Measurements from ENCODE around the gene XPNPEP2.
A peak's percentile ranks its signal among the peaks of the same experiment; 100 is the strongest.
"Not testable (repeated sequence)": the region's sequence is repeated elsewhere in the genome, so short reads cannot be mapped to it uniquely, and the experiment has no call there.

Gene XPNPEP2

GRCh38 chrX:129719931-129720530 is 18.7 kb upstream of the XPNPEP2 start:
- DNase-seq (ENCODE audit: low spot score), result no peak

GRCh38 chrX:129720741-129721140 is 18.0 kb upstream of the XPNPEP2 start:
- no peak for DNase-seq (ENCODE audit: low spot score)

GRCh38 chrX:129721414-129721813 is 17.4 kb upstream of the XPNPEP2 start:
- no peak for DNase-seq (ENCODE audit: low spot score)

DNA sequence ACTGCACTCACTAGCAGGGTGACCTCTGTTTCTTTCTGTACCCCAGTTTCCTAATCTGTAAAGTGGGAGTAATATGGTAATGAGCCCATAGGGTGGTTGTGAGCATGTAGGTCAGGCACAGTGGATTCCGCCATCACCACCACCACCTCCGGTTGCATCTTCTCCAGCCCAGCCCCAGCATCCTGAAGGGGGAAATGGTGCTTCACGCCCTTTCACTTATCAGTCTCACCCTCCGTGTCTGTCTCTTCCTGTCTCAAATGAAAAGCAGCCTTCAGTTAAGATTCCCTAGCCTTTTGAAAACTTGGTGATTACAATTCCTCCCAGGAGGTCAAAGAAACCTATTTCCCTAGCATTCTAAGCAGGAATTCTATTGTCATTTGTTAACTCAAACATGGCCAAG is 16.9 kb upstream of the XPNPEP2 start:
- no peak for DNase-seq (ENCODE audit: low spot score)

DNA sequence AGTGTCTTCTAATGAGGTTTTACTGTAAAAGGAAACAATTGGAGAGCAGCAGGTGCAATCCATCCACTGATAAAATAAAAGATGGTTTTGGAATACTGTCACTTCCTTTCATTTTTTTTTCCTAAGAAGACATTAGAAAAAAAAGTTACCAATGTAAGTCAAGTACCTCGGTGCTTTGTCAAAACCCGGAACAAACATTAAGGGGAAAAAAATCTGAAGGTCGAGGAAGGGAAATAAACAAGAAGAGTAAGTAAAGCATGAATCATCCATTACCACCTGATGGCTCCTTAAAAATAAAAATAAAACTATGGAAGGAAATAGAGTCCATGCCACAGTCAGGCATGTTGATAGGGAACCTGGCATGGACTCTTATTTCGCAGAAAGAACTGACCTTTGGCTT is 15.3 kb upstream of the XPNPEP2 start:
- DNase-seq (ENCODE audit: low spot score), result no peak

- DNase-seq (ENCODE audit: low spot score), result no peak
Observed at GRCh38 chrX:129724754-129725153, 14.0 kb upstream of the XPNPEP2 start.

- DNase-seq (ENCODE audit: low spot score), result peak; percentile 69
Observed at GRCh38 chrX:129726307-129727111, 12.3 kb upstream of the XPNPEP2 start.

DNA sequence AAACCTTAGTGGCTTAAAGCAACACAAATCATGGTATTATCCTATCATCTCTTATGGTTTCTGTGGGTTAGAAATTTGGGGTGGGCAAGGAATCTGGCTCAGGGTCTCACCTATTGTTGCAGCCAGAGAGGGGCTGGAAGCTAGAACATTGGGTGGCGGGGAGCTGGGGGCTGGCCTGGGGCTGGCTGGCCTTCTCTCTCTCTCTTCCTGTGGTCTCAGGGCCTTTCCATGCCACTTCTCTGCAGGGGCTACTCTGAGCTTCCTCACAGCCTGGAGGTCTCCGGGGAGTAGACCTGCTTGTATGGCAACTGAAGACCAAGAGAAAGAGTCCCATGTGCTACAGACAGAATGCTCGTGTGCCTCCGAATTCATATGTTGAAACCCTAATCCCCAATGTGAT is 10.7 kb upstream of the XPNPEP2 start:
- DNase-seq (ENCODE audit: low spot score), result no peak

DNA sequence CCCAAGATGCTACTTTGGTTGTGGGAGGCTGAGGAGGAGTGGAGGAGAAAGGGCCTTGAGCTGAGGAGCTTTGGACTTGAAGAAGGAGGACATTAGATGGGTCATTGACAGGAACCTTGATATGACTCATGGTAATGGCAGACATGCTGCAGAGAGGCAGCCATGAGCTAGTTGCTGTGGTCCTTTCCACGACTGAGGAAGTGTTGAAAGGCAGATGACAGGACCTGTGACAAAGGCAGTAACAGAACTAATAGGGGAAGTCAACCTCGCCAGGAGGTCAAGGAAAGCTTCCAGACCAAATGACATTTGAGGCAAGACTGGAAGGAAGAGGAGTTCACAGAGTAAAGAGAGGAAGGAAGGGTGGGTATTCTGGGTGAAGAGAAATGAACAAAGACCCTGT is 7.6 kb upstream of the XPNPEP2 start:
- no peak for DNase-seq (ENCODE audit: low spot score)

GRCh38 chrX:129732857-129733256 is 5.9 kb upstream of the XPNPEP2 start:
- no peak for DNase-seq (ENCODE audit: low spot score)

DNA sequence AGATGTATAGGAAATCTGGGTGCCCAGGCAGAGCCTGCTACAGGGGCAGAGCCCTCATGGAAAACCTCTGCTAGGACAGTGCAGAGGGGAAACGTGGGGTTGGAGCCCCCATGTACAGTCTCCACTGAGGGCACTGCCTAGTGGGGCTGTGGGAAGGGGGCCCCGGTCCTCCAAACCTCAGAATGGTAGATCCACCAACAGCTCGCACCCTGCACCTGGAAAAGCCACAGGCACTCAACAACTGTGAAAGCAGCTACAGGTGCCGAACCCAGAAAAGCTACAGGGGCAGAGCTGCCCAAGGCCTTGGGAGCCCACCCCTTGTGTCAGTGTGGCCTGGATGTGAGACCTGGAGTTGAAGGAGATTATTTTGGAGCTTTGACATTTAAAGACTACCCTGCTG is 5.4 kb upstream of the XPNPEP2 start:
- no peak for DNase-seq (ENCODE audit: low spot score)

DNA sequence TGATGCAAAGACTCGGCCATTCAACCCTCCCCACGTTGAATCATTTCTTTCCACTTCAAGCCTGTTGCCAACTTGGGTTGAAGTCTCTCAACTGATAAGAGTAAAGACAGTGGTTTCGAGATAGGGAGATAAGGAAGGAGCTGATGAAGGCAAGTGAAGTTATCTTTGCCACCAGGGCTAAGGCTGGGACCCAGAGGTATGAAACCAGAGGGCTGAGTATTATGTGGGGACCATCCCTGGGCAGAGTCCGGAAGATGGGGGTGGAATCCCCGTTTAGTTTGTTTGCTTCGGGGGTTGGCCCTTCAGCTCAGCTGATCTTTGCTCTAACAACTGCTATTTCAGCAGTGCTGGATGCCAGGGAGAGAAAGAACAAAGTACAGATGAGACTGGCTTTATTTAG is 2.3 kb upstream of the XPNPEP2 start:
- no peak for DNase-seq (ENCODE audit: low spot score)

GRCh38 chrX:129737916-129738315 is 863 bp upstream of the XPNPEP2 start:
- peak; percentile 63 for DNase-seq (ENCODE audit: low spot score)

DNA sequence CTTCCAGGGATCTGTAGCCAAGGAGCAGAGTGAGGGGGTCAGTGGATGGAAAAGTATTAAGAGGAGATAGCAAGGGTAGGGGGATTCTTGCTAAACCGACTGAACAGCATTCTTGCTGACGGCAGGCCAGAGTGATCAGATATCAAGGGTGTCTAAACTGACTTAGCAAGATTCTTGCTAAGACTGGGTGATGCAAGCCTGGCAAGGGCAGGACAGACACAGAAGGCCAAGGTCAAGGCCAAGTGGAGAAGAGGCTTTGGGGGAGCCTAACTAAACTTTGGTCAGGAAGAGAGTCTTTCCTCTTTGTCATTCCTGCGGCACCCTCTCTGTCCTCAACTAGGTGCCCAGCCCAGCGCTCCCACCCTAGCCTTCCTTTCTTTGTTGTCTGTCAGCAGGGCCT is 799 bp downstream of the XPNPEP2 start:
- no peak for DNase-seq (ENCODE audit: low spot score)

DNA sequence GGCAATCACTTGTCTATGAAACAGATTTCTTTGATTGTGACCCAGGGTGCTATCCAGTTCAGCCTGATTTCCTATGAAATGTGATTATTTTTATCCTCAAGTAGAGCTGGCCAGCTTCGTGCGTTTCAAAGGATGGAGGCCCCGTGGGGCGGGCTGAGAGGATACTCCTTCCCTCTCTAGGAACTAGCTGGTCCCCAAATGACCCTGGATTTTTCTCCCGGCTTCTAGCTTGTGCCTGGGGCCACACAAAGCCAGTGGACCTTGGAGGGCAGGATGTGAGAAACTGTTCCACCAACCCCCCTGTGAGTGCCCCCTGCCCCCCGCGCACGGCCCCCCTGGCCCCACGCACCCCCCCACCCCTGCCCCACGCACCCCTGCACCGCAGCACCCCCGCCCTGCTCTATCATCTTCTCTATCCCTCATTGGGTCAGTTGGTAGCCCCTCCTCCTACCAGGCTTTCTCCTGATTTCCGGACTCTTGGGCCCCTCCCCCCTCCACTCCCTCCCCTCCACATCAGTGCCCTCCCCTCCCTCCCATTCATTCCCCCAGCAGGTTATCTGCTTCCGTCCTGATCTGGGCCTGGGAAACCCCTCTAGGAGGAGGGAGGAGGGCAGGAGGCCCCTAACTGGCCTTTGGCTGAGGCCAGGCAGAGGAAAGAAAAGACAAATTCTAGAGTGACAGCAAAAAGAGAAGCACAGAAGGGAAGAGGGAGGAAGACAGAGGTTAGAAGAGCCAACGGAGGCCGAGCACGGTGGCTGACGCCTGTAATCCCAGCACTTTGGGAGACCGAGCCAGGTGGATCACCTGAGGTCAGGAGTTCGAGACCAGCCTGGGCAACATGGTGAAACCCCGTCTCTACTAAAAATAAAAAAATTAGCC is 3.3 kb downstream of the XPNPEP2 start:
- no peak for DNase-seq (ENCODE audit: low spot score)

DNA sequence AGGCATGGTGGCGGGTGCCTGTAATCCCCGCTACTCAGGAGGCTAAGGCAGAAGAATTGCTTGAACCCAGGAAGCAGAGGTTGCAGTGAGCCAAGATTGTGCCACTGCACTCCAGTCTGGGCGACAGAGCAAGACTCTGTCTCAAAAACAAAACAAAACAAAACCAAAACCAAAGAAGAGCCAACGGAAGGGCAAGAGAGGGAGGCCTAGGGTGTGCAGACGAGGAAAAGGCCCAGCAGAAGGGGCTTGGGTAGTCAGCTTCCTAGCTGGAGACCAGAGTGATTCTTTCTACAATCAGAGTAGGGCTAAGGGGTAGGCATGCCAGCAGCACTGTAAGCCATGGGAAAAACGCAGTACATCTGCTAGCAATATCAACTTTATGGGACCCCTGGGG is 4.0 kb downstream of the XPNPEP2 start:
- not testable (repeated sequence) for DNase-seq (ENCODE audit: low spot score)

GRCh38 chrX:129743821-129744220 is 5.0 kb downstream of the XPNPEP2 start:
- DNase-seq (ENCODE audit: low spot score), result no peak

GRCh38 chrX:129744861-129745321 is 6.1 kb downstream of the XPNPEP2 start:
- DNase-seq (ENCODE audit: low spot score), result no peak

DNA sequence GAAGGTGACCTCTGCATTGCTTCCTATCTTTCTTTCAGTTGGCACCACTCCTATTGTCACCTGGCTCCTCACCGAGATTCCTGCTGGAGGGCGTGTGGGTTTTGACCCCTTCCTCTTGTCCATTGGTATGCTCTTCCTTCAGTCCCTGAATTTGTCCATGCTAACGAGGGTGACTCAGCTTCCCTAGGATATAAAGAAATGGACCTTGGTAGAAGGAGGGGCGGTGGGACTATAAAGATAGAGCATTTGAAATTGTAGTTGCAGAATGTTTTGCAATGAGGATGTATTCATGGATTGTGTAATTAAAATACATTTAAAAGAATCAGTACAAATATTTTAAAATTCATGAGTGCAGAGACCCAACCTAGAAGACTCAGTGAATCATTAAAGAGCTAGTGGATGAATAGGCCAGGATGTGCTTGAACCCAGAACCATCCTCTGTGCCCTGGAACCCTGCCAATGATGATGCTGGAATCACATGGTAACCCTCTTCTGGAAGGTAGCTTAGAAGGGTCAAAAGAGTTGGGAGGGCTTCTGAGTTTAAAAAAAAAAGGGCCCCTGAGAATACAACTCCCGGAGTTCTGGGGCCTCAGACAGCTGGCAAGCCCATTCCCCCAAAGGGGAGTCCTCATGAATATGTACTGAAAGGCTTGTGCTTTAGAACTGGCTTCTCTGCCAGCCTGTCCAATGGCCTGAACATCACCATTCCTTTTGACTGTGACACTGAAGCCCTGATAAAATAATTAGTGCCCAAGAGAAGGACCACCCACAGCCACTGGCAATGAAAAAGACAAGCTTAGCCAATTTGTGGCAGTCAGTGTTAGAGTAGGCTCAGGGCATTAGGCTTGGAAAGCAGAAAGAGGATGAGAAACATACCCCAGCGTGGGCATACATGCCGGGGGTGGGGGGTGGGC is 8.0 kb downstream of the XPNPEP2 start:
- no peak for DNase-seq (ENCODE audit: low spot score)

GRCh38 chrX:129747533-129747932 is 8.8 kb downstream of the XPNPEP2 start:
- DNase-seq (ENCODE audit: low spot score), result no peak

- peak; percentile 80 for DNase-seq (ENCODE audit: low spot score)
Observed at GRCh38 chrX:129748305-129748704, 9.5 kb downstream of the XPNPEP2 start.

DNA sequence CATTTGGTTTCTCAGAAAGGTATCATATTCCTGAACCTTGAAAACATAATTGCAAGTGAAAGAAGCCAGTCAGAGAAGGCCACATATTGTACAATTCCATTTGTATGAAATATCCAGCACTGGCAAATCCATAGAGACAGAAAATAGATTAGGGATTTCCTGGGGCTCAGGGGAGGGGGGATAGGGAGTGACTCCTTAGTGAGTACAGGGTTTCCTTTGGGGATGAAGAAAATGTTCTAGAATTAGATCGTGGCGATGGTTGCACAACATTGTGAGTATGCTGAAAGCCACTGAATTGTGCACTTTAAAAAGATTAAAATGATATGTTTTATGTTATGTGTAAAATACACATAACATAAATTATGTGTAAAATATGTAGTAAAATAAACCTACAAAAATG is 10.3 kb downstream of the XPNPEP2 start:
- DNase-seq (ENCODE audit: low spot score), result no peak
